Hematopoietic multipotent progenitor cell treated with erythropoietin and hydrocortisone succinate and interleukin-3 and kit ligand, for 15 days (in vitro differentiated cells): ENCODE measurements around the gene TTF1.
"Not testable (repeated sequence)": the region's sequence is repeated elsewhere in the genome, so short reads cannot be mapped to it uniquely, and the experiment has no call there.

Experiments
- DNase-seq: peaks from one replicate; pipeline ENCODE4 v3.0.0-alpha.2; 2015; ENCODE audit warnings: low spot score

TTF1 gene

DNA sequence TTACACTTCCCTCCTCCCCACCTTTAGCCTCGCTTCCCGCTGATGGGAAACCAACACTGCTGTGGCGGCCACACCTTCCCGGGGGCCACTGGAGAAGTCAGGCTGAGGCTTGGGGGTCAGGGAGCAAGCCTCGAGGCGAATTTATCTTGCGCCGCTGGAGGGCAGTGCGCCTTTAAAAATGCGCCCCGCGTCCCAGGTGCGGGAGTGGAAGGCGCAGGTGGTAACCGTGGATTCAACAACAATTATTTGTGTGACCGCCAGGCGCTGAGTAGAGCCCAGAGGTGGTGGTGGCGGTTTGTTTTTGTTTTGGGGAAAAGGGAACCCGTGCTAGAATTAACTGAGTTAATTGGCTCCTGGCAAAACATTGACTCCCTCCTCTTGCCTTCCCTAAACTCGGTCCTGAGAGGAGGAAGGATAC, 4.5 kb upstream of the TTF1 start:
- DNase-seq: peak; percentile 52

DNA sequence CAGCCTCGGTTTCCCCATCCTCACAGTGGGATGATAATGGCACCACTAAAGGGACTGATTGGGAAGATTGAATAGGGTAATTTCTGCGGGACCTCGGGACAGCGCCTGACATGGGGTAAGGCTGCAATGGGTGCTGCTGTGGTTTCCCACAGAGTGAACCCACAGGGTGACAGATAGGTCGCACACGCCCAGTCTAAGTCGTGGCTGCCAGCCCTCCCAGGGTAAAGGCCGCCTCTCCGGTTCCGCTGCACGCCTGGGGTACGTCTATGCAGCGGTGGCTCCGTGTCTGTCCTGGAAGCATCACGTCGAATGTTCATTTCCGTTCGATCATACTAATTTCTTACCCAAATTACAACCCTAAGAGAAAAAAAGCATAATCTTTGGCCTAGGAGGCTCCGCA, 4.0 kb upstream of the TTF1 start:
- DNase-seq: no peak

DNA sequence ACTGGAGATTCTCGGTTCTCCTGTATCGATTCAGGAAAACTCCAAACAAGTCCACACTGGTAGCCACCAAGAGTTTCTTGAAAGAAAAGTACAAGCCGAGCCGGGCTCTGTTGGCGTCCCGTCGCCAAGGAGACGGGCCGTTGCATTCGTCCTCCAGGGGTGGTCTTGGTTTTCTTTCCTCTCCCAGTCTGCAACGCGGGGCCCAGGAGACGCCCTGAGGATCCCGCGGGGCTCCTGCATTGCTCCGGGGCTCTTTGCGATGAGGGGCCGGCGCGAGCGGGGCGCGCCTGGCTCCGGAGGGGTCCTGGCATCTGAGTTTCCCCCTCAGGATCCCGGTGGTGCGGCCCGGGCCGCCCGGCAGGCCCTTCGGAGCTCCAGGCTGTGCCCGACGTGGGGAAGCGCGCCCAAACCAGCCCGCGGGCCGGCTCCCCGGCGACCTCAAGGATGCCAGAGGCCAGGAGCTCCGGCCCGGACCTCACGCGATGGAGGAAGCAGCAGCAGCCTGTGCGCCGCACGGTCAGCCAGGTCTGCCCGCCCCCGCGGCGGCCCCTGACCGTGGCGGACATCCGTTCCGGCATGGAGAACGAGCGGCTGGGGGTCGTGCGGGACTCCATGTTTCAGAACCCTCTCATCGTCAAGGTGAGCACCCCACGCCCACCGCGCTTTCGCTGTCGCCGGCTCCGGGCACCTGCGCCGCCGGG, 3.3 kb upstream of the TTF1 start, which contains the start of gene CFAP77:
Gene CFAP77, plus strand, starts transcription at position 384 of the 701 bp plus-strand sequence. Its CDS starts 61 bp downstream, at position 445.
- peak; percentile 51 for DNase-seq

DNA sequence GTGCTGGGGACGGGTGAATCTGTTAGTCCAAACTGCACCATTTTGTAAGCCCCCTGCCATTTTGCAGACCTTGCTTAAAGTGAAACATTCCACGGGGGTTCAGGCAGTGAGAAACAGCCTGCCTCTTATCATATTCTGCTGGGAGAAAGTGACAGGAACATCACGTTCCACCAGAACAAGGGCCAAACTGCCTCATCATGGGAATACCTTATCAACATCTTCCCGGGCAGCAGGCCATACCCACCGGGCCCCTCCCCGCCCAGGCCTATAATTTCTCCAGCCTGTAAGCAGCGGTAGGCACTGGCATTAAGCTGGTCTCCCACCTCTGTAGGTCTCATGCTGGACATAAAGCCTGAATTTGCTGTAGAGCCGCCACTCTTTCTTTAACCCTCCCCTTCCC, 1.9 kb upstream of the TTF1 start:
- peak; percentile 40 for DNase-seq

DNA sequence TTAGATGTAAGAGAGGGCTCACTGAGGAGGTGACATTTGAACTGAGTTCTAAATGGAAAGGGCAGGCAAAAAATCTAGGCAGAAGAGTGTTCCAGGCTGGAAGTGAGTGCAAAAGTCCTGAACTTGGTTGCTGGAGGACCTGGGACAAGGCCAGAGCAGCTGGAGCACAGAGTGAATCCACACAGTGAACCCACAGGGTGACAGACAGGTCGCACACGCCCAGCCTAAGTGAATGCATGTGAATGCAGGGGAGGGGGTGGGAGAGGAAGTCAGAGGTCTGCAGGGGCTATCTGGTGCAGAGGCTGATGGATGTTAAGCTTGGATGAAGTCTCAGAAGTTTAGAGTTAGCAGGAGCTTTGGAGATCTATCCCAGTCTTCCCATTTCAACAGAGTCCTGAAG, 556 bp upstream of the TTF1 start:
- DNase-seq: no peak

DNA sequence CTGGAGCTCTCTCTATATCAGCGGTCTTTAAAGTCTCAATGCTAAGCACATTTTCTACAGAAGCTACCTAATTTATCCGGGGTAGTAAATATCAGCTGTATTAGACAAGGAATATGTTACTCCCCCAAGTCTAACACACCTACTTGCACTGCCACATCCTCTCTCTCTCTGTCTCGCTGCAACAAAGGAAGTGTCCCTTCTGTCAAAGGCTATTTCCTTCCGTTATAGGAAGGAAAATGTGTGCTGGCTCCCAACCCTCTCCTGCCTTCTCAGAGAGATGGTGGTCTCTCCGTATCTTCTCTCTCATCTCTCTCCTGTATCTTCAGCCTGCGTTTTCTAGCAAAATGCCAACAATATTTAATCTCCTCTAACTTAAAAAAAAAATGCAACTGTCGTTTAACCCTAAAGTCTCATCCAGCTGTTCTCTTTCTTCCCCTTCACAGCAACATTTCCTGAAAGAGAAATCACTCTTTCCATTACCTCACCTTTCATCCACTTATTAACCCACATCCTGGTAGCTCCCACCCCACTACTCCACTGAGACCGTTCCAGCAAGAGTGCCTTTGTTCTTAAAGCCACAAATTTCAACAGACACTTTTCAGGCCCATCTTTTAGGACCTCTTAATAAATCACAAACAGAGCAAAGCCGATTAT, 2.3 kb downstream of the TTF1 start:
- DNase-seq: no peak

DNA sequence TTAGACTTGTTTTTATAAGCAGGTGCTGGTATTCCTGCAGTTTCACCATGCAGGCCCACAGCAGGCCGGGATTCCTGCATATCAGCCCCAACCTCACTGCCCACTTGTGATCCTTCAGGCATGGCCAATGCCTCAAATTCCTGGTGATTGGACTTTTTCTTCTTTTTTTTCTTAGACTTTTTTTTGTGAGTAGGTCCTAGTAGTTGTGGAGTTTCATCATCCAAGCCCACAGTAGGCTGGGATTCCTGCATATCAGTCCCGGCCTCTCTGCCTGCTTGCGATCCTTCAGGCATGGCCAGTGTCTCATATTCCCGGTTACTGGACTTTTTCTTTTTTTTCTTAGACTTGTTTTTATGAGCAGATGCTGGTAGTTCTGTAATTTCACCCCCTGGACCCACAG, 4.8 kb downstream of the TTF1 start:
- DNase-seq: no peak

DNA sequence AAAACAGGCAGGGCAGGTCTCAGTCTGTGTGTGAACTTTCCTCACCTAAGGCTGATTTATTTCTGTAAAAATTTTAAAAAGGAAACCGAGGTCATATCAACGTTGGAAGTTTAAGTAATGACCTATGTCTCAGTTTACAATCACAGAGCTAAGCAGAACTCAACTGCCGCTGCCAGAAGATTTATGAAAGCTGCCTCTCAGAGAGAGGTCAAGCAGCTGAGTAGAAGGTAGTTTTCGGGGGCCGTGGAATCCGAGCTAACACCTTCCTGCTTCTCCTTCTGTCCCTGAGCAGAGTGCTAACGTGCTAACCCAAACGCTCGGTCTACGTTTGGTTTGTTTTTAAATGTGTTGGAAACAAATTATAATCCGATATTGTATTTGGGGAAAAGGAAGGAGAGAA, 11.1 kb downstream of the TTF1 start:
- DNase-seq: no peak

DNA sequence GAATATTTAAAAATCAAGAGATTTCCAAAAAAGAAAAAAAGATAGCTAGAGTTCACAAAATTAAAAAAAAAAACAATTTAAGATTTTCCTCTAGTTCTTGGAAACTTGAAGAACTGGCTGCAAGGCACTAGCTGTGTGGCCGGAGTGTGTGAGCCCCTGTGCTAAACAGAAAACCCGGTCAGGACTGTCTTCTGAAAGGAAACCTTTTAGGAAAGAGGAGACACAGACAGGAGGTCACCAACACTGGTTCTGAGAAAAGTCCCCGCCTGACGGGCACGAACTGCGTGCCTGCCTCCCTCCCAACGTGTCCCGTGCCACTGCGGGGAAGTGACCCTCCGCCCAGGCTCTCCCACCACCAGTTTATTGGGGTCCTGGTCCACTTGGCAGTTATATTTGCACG, 15.2 kb downstream of the TTF1 start:
- no peak for DNase-seq

DNA sequence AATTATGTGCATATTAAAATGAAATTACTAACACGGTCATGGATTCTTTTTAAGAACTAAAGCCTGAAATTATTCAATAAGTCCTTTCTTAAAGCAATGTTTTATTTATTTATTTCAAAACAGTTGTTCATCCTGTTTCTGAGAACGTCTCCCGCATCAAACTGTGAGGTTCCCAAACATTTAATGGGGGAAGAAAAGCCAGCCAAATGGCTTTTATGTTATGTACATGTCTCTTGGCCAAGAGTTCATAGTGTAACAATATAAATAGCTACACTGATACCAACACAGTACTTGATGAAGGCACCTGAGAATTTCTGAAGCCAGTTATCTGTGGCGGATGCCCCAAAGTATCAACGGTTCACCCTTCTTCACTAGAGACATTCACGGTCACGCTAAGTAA, 15.7 kb downstream of the TTF1 start:
- DNase-seq: no peak

DNA sequence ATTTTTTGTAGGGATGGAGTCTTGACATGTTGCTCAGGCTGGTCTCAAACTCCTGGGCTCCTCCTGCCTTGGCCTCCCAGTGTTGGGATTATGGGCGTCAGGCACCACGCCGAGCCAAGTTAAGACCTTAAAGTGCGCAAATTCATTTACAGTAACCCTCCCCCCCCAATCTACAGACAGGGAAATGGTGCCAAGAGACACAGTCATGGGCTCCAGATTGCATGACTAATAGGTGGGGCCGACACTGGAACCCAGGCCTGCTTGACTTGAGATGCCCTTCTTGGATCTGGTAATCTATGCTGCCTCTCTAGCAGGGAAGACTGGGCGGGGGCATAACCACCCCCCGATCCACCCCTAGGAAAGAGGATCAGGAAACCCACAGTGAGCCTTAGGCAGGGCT, 19.5 kb downstream of the TTF1 start:
- DNase-seq: no peak

DNA sequence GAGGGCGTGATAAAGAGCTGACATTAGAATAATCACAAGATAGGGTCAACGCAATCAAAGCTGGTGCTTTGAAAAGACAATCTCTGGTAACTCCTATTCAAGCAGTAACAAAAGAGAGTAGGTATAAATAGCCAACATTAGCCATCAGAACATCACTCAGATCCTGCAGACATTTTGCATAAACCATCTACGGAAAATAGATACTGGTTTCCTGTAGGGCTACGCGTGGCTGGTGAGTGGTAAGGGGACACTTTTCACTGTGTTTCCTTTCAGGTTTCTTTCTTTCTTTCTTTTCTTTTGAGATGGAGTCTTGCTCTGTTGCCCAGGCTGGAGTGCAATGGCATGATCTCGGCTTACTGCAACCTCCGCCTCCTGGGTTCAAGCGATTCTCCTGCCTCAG, 22.3 kb downstream of the TTF1 start:
- no peak for DNase-seq

DNA sequence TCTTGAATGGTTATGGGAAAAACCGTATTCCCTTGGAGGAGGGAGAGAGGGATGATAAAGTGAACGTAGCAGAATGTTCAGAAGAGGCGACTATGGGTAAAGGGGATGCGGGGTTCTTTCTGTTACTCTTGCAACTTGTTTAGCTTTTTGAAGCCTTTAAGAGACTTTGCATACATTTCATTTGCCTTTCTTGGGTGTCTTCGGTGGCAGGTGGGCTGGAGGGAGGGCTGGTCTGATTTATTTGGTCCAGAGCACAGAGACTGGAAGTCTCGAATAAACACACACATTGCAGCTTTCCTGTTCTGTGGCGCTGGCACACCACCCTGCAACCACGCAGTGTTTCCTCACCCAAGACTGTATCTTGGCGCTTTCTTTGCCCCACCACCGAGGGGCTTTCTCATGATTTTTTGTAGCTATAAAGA, 23.2 kb downstream of the TTF1 start:
- DNase-seq: no peak

DNA sequence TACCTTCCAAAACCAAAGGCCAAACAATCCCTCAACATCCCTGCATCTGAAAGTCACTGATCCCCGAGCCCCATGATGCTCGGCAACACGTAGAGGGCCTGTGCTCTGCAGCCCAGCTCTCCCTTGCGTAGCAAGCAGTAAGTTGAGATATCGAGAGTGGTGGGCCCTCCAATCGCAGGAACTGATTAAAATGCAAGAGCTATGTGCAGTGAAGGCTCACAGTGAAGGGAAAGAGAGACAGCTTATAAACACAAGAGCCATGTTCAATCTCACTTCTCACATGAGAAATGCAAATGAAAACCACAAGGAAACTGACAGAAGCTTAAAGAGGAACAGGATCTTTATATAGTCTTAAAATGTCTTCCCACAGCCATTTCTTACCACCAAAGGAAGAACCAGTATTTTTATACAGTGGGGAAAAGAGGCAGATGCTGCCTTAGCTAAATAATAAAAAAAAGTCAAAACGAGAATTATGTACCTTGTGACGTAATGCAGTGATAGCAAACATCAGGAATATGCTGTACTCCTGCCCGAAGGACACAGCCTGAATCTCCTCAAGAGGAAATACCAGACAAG, 24.6 kb downstream of the TTF1 start:
- DNase-seq: no peak

DNA sequence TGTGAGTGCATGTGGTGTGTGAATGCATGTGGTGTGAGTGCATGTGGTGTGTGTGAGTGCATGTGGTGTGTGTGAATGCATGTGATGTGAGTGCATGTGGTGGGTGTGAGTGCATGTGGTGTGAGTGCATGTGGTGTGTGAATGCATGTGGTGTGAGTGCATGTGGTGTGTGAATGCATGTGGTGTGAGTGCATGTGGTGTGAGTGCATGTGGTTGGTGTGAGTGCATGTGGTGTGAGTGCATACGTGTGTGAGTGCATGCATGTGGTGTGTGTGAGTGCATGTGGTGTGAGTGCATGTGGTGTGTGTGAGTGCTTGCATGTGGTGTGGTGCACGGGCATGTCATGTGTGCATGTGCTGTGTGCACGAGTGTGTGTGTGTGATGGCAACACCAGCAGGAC, 28.2 kb downstream of the TTF1 start:
- not testable (repeated sequence) for DNase-seq

DNA sequence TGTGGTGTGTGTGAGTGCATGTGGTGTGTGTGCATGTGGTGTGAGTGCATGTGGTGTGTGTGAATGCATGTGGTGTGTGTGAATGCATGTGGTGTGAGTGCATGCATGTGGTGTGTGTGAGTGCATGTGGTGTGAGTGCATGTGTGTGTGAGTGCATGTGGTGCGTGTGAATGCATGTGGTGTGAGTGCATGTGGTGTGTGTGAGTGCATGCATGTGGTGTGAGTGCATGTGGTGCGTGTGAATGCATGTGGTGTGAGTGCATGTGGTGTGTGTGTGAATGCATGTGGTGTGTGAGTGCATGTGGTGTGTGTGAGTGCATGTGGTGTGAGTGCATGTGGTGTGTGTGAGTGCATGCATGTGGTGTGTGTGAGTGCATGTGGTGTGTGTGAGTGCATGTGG, 28.9 kb downstream of the TTF1 start:
- not testable (repeated sequence) for DNase-seq

DNA sequence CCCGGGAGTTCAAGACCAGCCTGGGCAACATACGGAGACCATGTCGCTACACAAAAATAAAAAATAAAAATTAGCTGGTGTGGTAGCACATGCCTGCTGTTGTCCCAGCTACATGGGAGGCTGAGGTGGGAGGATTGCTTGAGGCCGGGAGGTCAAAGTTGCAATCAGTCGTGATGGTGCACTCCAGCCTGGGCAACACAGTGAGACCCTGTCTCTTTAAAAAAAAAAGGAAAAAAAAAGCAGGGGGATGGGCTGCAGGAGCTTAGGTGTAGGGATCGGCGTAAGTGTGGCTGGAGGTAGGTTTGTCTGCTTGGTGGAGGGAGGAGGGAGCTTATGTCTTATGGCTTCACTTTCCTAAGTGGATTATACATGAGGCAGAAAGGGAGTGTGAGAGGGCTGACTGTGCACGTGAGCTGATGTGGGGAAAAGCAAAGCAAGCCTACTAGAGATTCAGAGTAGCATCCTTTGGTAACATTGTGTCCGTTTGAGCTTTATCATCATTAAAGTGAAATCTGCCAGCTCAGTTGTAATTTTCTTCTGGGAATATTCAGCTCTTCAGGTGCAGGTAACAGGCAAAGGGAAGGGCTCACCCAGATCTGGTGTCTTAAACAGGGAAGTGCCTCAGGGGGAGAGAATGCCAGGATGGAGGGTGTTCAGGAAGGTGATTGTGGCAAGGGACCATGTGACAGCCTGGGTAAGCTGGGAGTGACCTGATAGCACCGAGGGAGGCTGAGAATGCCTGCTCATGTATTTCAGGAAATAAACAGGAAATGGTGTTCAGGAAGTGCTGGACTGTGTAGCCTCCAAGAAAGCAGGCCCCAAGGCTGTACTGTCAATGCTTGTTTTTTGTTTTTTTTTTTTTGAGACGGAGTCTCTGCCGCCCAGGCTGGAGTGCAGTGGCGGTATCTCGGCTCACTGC, 34.2 kb downstream of the TTF1 start:
- DNase-seq: no peak

DNA sequence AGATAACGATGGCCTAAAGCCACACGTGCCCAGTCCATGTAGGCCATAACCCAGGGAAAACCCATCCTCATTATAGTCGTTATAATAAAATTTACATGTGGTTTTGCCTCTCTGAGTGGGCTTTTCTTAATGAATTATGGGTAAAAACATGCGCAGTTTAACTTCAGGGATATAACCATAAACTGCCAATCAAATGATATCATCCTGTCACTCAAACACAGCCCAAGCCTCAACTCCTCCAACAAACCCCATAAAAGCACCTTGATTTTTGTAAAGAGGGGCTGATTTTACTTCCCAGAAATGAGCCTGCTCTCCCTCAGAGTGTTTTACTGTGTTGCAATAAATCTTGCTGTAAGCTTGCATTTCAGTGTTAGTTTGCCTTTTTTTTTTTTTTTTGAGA, 36.0 kb downstream of the TTF1 start:
- no peak for DNase-seq

DNA sequence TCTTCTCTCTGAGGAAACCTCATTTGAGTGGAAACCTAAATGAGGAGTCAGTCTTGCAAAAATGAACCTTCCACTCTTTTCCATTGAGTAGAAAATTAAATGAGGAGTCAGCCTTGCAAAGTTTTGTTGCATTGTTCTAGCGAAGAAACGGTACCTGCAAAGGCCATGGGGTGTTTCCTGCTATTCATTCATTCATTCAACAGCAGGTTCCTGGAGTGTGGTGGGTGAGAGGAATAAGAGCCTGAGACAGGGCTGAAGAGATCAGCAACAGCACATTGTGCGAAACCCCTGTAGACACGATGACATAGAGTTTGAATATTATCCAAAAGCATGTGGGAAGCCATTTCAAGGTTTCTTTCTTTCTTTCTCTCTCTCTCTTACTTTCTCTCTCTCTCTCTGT, 37.2 kb downstream of the TTF1 start:
- DNase-seq: no peak

DNA sequence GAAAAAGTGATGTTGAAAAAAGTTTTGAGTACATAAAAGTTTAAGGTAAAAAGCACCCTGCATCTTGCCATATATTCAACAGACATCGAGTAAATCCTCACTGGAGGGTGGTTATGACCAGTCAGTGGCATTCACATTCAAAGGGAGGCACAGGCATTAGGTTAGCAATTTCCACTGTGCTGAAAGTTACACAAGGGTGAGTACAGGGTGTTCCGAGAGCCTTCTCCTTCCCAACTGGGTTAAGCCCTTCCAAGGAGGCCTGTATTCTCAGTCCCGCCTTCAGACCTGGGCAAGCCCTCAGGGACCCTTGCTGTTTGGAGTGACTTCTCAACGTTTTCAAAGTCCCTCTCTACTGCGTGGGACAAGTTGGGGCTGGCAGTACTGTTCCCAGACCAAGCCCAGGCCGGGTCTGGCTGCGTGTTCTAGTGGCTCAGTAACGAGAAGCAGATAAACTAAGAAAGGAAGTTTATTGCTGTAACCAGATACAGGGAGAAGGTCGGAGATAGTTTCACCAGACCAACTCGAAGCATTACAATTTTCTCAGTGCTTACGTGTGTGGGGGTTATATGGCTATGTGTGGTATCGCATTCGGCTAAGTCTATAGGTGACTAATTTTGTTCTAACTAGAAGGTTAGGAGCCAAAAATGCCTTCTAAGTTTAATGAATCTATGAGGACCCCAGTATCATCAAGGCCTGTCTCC, 38.9 kb downstream of the TTF1 start:
- no peak for DNase-seq

DNA sequence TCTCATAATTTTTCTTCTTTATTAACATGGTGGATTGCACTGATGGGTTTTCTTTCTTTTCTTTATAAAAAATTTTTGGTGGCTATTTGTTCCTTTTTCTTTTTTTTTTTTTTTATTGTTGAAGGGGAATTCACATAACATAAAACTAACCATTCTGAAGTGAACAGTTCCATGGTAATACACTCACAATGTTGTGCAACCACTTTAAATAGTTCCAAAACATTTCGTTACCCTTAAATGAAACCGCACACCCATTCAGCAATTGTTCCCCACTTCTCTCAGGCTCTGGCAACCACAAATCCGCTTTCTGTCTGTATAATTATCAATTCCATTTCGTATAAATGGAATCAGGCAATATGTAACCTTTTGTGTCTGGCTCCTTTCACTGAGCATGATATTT, 40.2 kb downstream of the TTF1 start:
- no peak for DNase-seq

DNA sequence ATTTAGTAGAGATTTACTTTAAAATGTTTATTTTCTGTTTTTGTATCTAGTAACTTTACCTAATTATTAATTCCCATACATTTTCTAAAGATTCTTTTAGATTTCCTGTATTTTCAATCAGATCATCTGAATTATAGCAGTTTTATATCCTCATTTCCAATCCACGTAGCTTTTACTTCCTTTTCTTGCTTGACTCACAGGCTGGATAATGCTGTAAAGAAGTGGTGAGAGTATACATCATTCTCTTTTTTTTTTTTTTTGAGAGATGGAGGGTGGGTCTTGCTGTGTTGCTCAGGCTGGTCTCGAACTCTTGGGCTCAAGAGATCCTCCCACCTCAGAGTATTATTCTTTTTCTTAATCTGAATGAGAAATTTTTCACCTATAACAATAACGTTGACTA, 40.7 kb downstream of the TTF1 start:
- DNase-seq: no peak
